Activated T-helper 1 cell treated with anti-CD3 and anti-CD28 coated beads, Interleukin-12 subunit alpha, Interleukin-12 subunit beta, Interleukin-2, Interleukin-4 antibody, amounts not matched to agents 30 ng/mL and 10 ng/mL and 1 ng/mL, durations not matched to agents 14 hours and 24 hours and 36 hours (primary cell): Measurements from ENCODE around the gene CYP19A1. TPM values are rescaled to one million over a fixed set of nuclear protein-coding genes. Genes with fewer than 3 reads are reported as not detected.

ENCODE experiments used
- DNase-seq: peaks from one replicate; pipeline ENCODE4 v3.0.0; 2021; ENCODE audit warnings: low spot score
- H3K27ac Mint-ChIP-seq: one replicate; pipeline ENCODE4 v1.8.0; 2021; ENCODE audit warnings: mild to moderate bottlenecking, mixed read lengths
- H3K27me3 Mint-ChIP-seq: one replicate; pipeline ENCODE4 v1.8.0; 2022; ENCODE audit warnings: mild to moderate bottlenecking, moderate library complexity, mixed read lengths; ENCODE audit not compliant: insufficient read depth
- H3K36me3 Mint-ChIP-seq: one replicate; pipeline ENCODE4 v1.8.0; 2021; ENCODE audit warnings: low read depth, mixed read lengths
- H3K4me1 Mint-ChIP-seq: one replicate; pipeline ENCODE4 v1.8.0; 2021; ENCODE audit warnings: low read depth, mixed read lengths
- H3K4me3 Mint-ChIP-seq: one replicate; pipeline ENCODE4 v1.8.0; 2021; ENCODE audit warnings: mild to moderate bottlenecking, moderate library complexity, mixed read lengths
- H3K9me3 Mint-ChIP-seq: one replicate; pipeline ENCODE4 v1.8.0; 2021; ENCODE audit warnings: mixed read lengths
- intact Hi-C: fragments of 100-400 bp; cut with micrococcal nuclease; formaldehyde crosslinking; loops from one replicate; pipeline ENCODE4 v1.15.1; 2024
- total RNA-seq: library from RNA; stranded (reverse); gene quantifications from 2 replicates; pipeline ENCODE4 v1.2.3, GENCODE V29; 2022

Gene CYP19A1
- total RNA-seq, 1 donor from 2014 or later = 0.23 TPM

GRCh38 chr15:51314391-51315337 lies 23.7 kb downstream of the CYP19A1 start:
- Mint-ChIP-seq H3K27ac (no peak overlapping the region), H3K4me3 (no peak overlapping the region), H3K4me1 (no peaks in the 10 kb centered on the region), H3K9me3 (no peaks in the 10 kb centered on the region), H3K27me3 (peaks cover 4% of the 10 kb centered on the region), H3K36me3 (no peaks in the 10 kb centered on the region)
- intact Hi-C loops = no loop called here
- no peak for DNase-seq

GRCh38 chr15:51313644-51314280 lies 24.6 kb downstream of the CYP19A1 start:
- H3K36me3 Mint-ChIP-seq = no peaks in the 10 kb centered on the region
- DNase-seq = no peak
- no peaks in the 10 kb centered on the region for H3K4me1 Mint-ChIP-seq
- intact Hi-C loops = no loop called here
- no peaks in the 10 kb centered on the region for H3K9me3 Mint-ChIP-seq
- no peak overlapping the region for H3K27ac Mint-ChIP-seq
- no peaks in the 10 kb centered on the region for H3K27me3 Mint-ChIP-seq
- no peak overlapping the region for H3K4me3 Mint-ChIP-seq

- Mint-ChIP-seq H3K27ac (no peak overlapping the region), H3K4me1 (no peaks in the 10 kb centered on the region), H3K36me3 (no peaks in the 10 kb centered on the region), H3K27me3 (no peaks in the 10 kb centered on the region), H3K4me3 (no peak overlapping the region), H3K9me3 (no peaks in the 10 kb centered on the region)
- intact Hi-C loops = no loop called here
- no peak for DNase-seq
Measured at GRCh38 chr15:51313074-51313393, 25.4 kb downstream of the CYP19A1 start.

- Mint-ChIP-seq H3K4me3 (no peak overlapping the region), H3K27me3 (no peaks in the 10 kb centered on the region), H3K36me3 (no peaks in the 10 kb centered on the region), H3K4me1 (no peaks in the 10 kb centered on the region), H3K9me3 (no peaks in the 10 kb centered on the region), H3K27ac (no peak overlapping the region)
- DNase-seq = no peak
- intact Hi-C loops = no loop called here
Measured at GRCh38 chr15:51312166-51313073, 26.0 kb downstream of the CYP19A1 start.

- no peak overlapping the region for H3K4me3 Mint-ChIP-seq
- H3K9me3 Mint-ChIP-seq = no peaks in the 10 kb centered on the region
- no peaks in the 10 kb centered on the region for H3K4me1 Mint-ChIP-seq
- intact Hi-C loops = no loop called here
- no peaks in the 10 kb centered on the region for H3K36me3 Mint-ChIP-seq
- peaks cover 3% of the 10 kb centered on the region for H3K27me3 Mint-ChIP-seq
- H3K27ac Mint-ChIP-seq = no peak overlapping the region
- DNase-seq = no peak
Measured at GRCh38 chr15:51311510-51311909, 26.9 kb downstream of the CYP19A1 start.

GRCh38 chr15:51310064-51310463 lies 28.3 kb downstream of the CYP19A1 start:
- Mint-ChIP-seq H3K4me1 (no peaks in the 10 kb centered on the region), H3K9me3 (no peaks in the 10 kb centered on the region), H3K27me3 (peaks cover 9% of the 10 kb centered on the region), H3K36me3 (no peaks in the 10 kb centered on the region), H3K27ac (no peak overlapping the region), H3K4me3 (no peak overlapping the region)
- no peak for DNase-seq
- intact Hi-C loops = no loop called here

GRCh38 chr15:51307811-51308210 lies 30.6 kb downstream of the CYP19A1 start:
- intact Hi-C loops = no loop called here
- no peak overlapping the region for H3K27ac Mint-ChIP-seq
- H3K4me1 Mint-ChIP-seq = no peaks in the 10 kb centered on the region
- no peaks in the 10 kb centered on the region for H3K9me3 Mint-ChIP-seq
- no peak overlapping the region for H3K4me3 Mint-ChIP-seq
- H3K36me3 Mint-ChIP-seq = no peaks in the 10 kb centered on the region
- DNase-seq = no peak
- H3K27me3 Mint-ChIP-seq = peaks cover 13% of the 10 kb centered on the region

- H3K27me3 Mint-ChIP-seq = peaks cover 13% of the 10 kb centered on the region
- H3K36me3 Mint-ChIP-seq = no peaks in the 10 kb centered on the region
- DNase-seq = no peak
- intact Hi-C loops = no loop called here
- H3K4me1 Mint-ChIP-seq = no peaks in the 10 kb centered on the region
- H3K4me3 Mint-ChIP-seq = no peak overlapping the region
- no peaks in the 10 kb centered on the region for H3K9me3 Mint-ChIP-seq
- H3K27ac Mint-ChIP-seq = no peak overlapping the region
Measured at GRCh38 chr15:51307325-51307724, 31.1 kb downstream of the CYP19A1 start.

- peaks cover 16% of the 10 kb centered on the region for H3K27me3 Mint-ChIP-seq
- H3K4me3 Mint-ChIP-seq = no peak overlapping the region
- H3K36me3 Mint-ChIP-seq = no peaks in the 10 kb centered on the region
- no peaks in the 10 kb centered on the region for H3K9me3 Mint-ChIP-seq
- no peak overlapping the region for H3K27ac Mint-ChIP-seq
- intact Hi-C loops = no loop called here
- H3K4me1 Mint-ChIP-seq = no peaks in the 10 kb centered on the region
- no peak for DNase-seq
Measured at GRCh38 chr15:51303462-51303980, 34.9 kb downstream of the CYP19A1 start.

GRCh38 chr15:51302480-51302879 lies 35.9 kb downstream of the CYP19A1 start:
- intact Hi-C loops = no loop called here
- H3K4me3 Mint-ChIP-seq = no peak overlapping the region
- DNase-seq = no peak
- H3K36me3 Mint-ChIP-seq = no peaks in the 10 kb centered on the region
- H3K27ac Mint-ChIP-seq = no peak overlapping the region
- no peaks in the 10 kb centered on the region for H3K4me1 Mint-ChIP-seq
- no peaks in the 10 kb centered on the region for H3K9me3 Mint-ChIP-seq
- H3K27me3 Mint-ChIP-seq = peaks cover 20% of the 10 kb centered on the region

GRCh38 chr15:51299187-51300015 lies 39.0 kb downstream of the CYP19A1 start:
- intact Hi-C loops = no loop called here
- H3K36me3 Mint-ChIP-seq = no peaks in the 10 kb centered on the region
- no peak overlapping the region for H3K4me3 Mint-ChIP-seq
- no peak overlapping the region for H3K27ac Mint-ChIP-seq
- no peak for DNase-seq
- no peaks in the 10 kb centered on the region for H3K9me3 Mint-ChIP-seq
- H3K27me3 Mint-ChIP-seq = peaks cover 13% of the 10 kb centered on the region
- no peaks in the 10 kb centered on the region for H3K4me1 Mint-ChIP-seq

- intact Hi-C loops = no loop called here
- Mint-ChIP-seq H3K9me3 (no peaks in the 10 kb centered on the region), H3K4me3 (no peak overlapping the region)
Measured at GRCh38 chr15:51298620-51299019, 39.8 kb downstream of the CYP19A1 start.

More at GRCh38 chr15:51298620-51299019, 39.8 kb downstream of the CYP19A1 start:
- no peak for DNase-seq
- Mint-ChIP-seq H3K36me3 (no peaks in the 10 kb centered on the region), H3K27me3 (peaks cover 10% of the 10 kb centered on the region), H3K27ac (no peak overlapping the region), H3K4me1 (no peaks in the 10 kb centered on the region)
